Raji (cell line): Measurements from ENCODE around the gene ABCD3.
A peak's percentile ranks its signal among the peaks of the same experiment; 100 is the strongest.

Source experiments
- POLR2A ChIP-seq: IDR thresholded peaks from 2 replicates; pipeline ENCODE4 v1.6.1; 2011; ENCODE audit warnings: low read depth, low read length, control low read depth; ENCODE audit not compliant: insufficient read depth

ABCD3 gene

GRCh38 chr1:94417978-94418663 is at the start of gene ABCD3:
Gene ABCD3, plus strand, starts transcription at chr1:94418389. Its CDS starts 90 bp downstream, at chr1:94418479.
- TF ChIP-seq POLR2A = peak; percentile 97

- TF ChIP-seq POLR2A = no peak
These were observed 38.6 kb upstream of the ABCD3 start for GRCh38 chr1:94379615-94380014.

GRCh38 chr1:94382201-94382600 is 36.0 kb upstream of the ABCD3 start:
- TF ChIP-seq POLR2A = no peak

GRCh38 chr1:94383966-94384408 is 34.2 kb upstream of the ABCD3 start:
- TF ChIP-seq POLR2A = no peak

- TF ChIP-seq POLR2A = no peak
These were observed 33.5 kb upstream of the ABCD3 start for GRCh38 chr1:94384485-94385265.

- TF ChIP-seq POLR2A = no peak
These were observed 32.8 kb upstream of the ABCD3 start for GRCh38 chr1:94385308-94385929.

- TF ChIP-seq POLR2A = no peak
These were observed 28.9 kb upstream of the ABCD3 start for GRCh38 chr1:94389298-94389697.

GRCh38 chr1:94394247-94394646 is 23.9 kb upstream of the ABCD3 start:
- no peak for TF ChIP-seq POLR2A

- no peak for TF ChIP-seq POLR2A
These were observed 23.0 kb upstream of the ABCD3 start for GRCh38 chr1:94395231-94395630.

- no peak for TF ChIP-seq POLR2A
These were observed 22.4 kb upstream of the ABCD3 start for GRCh38 chr1:94395748-94396309.

- TF ChIP-seq POLR2A = no peak
These were observed 21.7 kb upstream of the ABCD3 start for GRCh38 chr1:94396356-94397010.

- no peak for TF ChIP-seq POLR2A
These were observed 19.8 kb upstream of the ABCD3 start for GRCh38 chr1:94398356-94398755.

GRCh38 chr1:94399453-94399852 is 18.7 kb upstream of the ABCD3 start:
- TF ChIP-seq POLR2A = no peak

GRCh38 chr1:94401206-94401605 is 17.0 kb upstream of the ABCD3 start:
- TF ChIP-seq POLR2A = no peak

- TF ChIP-seq POLR2A = no peak
These were observed 11.7 kb upstream of the ABCD3 start for GRCh38 chr1:94406446-94406845.
